ENCODE data around the gene PLA2G4E. TPM values are rescaled to one million over a fixed set of nuclear protein-coding genes. Genes with fewer than 3 reads are reported as not detected.
A peak's percentile ranks its signal among the peaks of the same experiment; 100 is the strongest.

Gene PLA2G4E
- total RNA-seq, 1 experiment from 2014 or later: not detected

- Histone ChIP-seq H3K27ac (ENCODE audit: low read length) (peak overlapping the region; percentile 91), H3K36me3 (ENCODE audit: control insufficient read depth, insufficient read depth, low read length) (peaks cover 2% of the 10 kb centered on the region; the same call in 1 of the 2 replicates), H3K4me3 (ENCODE audit: low read depth in 2 of 2, low read length in 2 of 2) (no peak overlapping the region), H3K4me1 (ENCODE audit: control insufficient read depth, insufficient read depth, low read length) (peaks cover 51% of the 10 kb centered on the region), H3K27me3 (ENCODE audit: control insufficient read depth, insufficient read depth, low read length) (no peaks in the 10 kb centered on the region), H3K9me3 (ENCODE audit: control insufficient read depth, insufficient read depth, low read depth, low read length) (no peaks in the 10 kb centered on the region)
- no TSS peak for BruUV-seq (replicated peaks)
- CTCF ChIA-PET: no interaction called here
- DNase-seq (ENCODE audit: low read depth, low spot score) (no peak), ATAC-seq (no peak)
- intact Hi-C loops (cut with micrococcal nuclease; ENCODE audit: unreplicated experiment) (no loop called here), in situ Hi-C loops (cut with HindIII; ENCODE audit: low pct_unique_long_range_greater_than_20kb, low sequenced_read_pairs) (no loop called here)
- POLR2A ChIA-PET: no interaction called here
- no peak for TF ChIP-seq CTCF (IDR thresholded peaks at IDR 0.05)
- TF ChIP-seq POLR2AphosphoS5 (IDR thresholded peaks at IDR 0.05; ENCODE audit: low read depth, low read length): no peak
- no peak for TF ChIP-seq REST (IDR thresholded peaks at IDR 0.05; ENCODE audit: insufficient read depth in 1 of 2, low read depth in 2 of 2, low read length in 1 of 2)
- TF ChIP-seq SIN3A (IDR thresholded peaks at IDR 0.05; ENCODE audit: borderline replicate concordance, insufficient read depth, low read depth, low read length): no peak
- no peak for TF ChIP-seq TCF7L2 (IDR thresholded peaks at IDR 0.05; ENCODE audit: low read depth, low read length)
These were observed 84.7 kb downstream of the PLA2G4E start for GRCh38 chr15:41936155-41936554.

- CTCF ChIA-PET: no interaction called here
- Histone ChIP-seq H3K9me3 (ENCODE audit: control insufficient read depth, insufficient read depth, low read depth, low read length) (no peaks in the 10 kb centered on the region), H3K27ac (ENCODE audit: low read length) (peak overlapping the region; percentile 91), H3K4me3 (ENCODE audit: low read depth in 2 of 2, low read length in 2 of 2) (no peak overlapping the region), H3K36me3 (ENCODE audit: control insufficient read depth, insufficient read depth, low read length) (no peaks in the 10 kb centered on the region; the same call in 1 of the 2 replicates), H3K4me1 (ENCODE audit: control insufficient read depth, insufficient read depth, low read length) (peaks cover 50% of the 10 kb centered on the region), H3K27me3 (ENCODE audit: control insufficient read depth, insufficient read depth, low read length) (no peaks in the 10 kb centered on the region)
- TF ChIP-seq POLR2AphosphoS5 (IDR thresholded peaks at IDR 0.05; ENCODE audit: low read depth, low read length): no peak
- TF ChIP-seq CTCF (IDR thresholded peaks at IDR 0.05): no peak
- no peak for TF ChIP-seq REST (IDR thresholded peaks at IDR 0.05; ENCODE audit: insufficient read depth in 1 of 2, low read depth in 2 of 2, low read length in 1 of 2)
- TF ChIP-seq TCF7L2 (IDR thresholded peaks at IDR 0.05; ENCODE audit: low read depth, low read length): no peak
- no peak for TF ChIP-seq SIN3A (IDR thresholded peaks at IDR 0.05; ENCODE audit: borderline replicate concordance, insufficient read depth, low read depth, low read length)
- BruUV-seq (replicated peaks): no TSS peak
- no peak for DNase-seq (ENCODE audit: low read depth, low spot score)
- in situ Hi-C loops (cut with HindIII; ENCODE audit: low pct_unique_long_range_greater_than_20kb, low sequenced_read_pairs) (no loop called here), intact Hi-C loops (cut with micrococcal nuclease; ENCODE audit: unreplicated experiment) (no loop called here)
- no peak for ATAC-seq
- POLR2A ChIA-PET: no interaction called here
These were observed 85.2 kb downstream of the PLA2G4E start for GRCh38 chr15:41935566-41936020.
